A549 (cell line): ENCODE results near the gene CENATAC. TPM values are rescaled to one million over a fixed set of nuclear protein-coding genes. Genes with fewer than 3 reads are reported as not detected.

Experiments
- ATAC-seq, 2 experiments: fragments of 200-7000 bp in 1 of 2; fragments of >200 bp in 1 of 2; cut with Nextera tagmentation in 1 of 2; cut with Tn5 transposase in 1 of 2; 3 replicates each; pipeline versions ENCODE4 v1.8.0 to v1.9.1; 2018 to 2020; ENCODE audit warnings: mild to moderate bottlenecking in 1 of 2, moderate library complexity in 1 of 2
- CTCF ChIA-PET: fragments of 300-600 bp; sonication (Branson Sonifier 250); formaldehyde crosslinking; extraction: SDS; loops from one replicate; lab custom pipeline; 2021; ENCODE audit warnings: antibody characterized with exemption, inconsistent platforms; lab: Yijun Ruan, JAX
- POLR2A ChIA-PET: fragments of 350-600 bp; formaldehyde crosslinking; extraction: SDS; loops from one replicate; lab custom pipeline; 2021; ENCODE audit warnings: antibody characterized with exemption, inconsistent platforms; lab: Yijun Ruan, JAX
- DNase-seq, 2 experiments: peaks; one replicate each; pipeline versions ENCODE4 v3.0.0 to v3.0.0-alpha.2; 2011 to 2016; ENCODE audit warnings: low read depth in 1 of 2, low spot score in 1 of 2
- FAIRE-seq: peaks from 2 replicates; lab custom pipeline; 2011; peaks lifted over from hg19 to GRCh38; lab: Jason Lieb, UNC
- H3K27ac ChIP-seq, 2 experiments: fragments of >200 bp; sonication (Bioruptor Twin); formaldehyde crosslinking; 3 replicates each; pipeline ENCODE4 v1.5.1; 2016 to 2017
- H3K4me1 ChIP-seq: fragments of >200 bp; sonication (Bioruptor Twin); formaldehyde crosslinking; 3 replicates; pipeline ENCODE4 v1.6.1; 2016
- H3K4me2 ChIP-seq: fragments of >200 bp; sonication (Bioruptor Twin); formaldehyde crosslinking; 3 replicates; pipeline ENCODE4 v1.6.1; 2016
- H3K4me3 ChIP-seq: fragments of >200 bp; sonication (Bioruptor Twin); formaldehyde crosslinking; 3 replicates; pipeline ENCODE4 v1.5.1; 2016
- H3K9me3 ChIP-seq: fragments of >200 bp; sonication (Bioruptor Twin); formaldehyde crosslinking; 3 replicates; pipeline ENCODE4 v1.6.1; 2016
- ATOH8 ChIP-seq: fragments of 250-450 bp; sonication (Bioruptor Pico); IDR thresholded peaks from 2 replicates; pipeline ENCODE4 v1.5.0; 2020; ENCODE audit warnings: low read depth, mild to moderate bottlenecking, moderate library complexity
- BCL3 ChIP-seq: fragments of >200 bp; sonication (Bioruptor Twin); formaldehyde crosslinking; IDR thresholded peaks from 3 replicates; pipeline ENCODE4 v1.6.1; 2016
- CBX8 ChIP-seq: fragments of 200-600 bp; sonication (generic); IDR thresholded peaks from 2 replicates; pipeline ENCODE4 v1.6.1; 2016
- CEBPB ChIP-seq, 2 experiments: fragments of >200 bp in 1 of 2; sonication (Bioruptor Twin) in 1 of 2; formaldehyde crosslinking in 1 of 2; IDR thresholded peaks; 2 replicates each; pipeline ENCODE4 v1.6.1; 2012 to 2016
- CHD2 ChIP-seq: fragments of 150-350 bp; IDR thresholded peaks from 2 replicates; pipeline ENCODE4 v1.6.1; 2014; ENCODE audit warnings: low read length; ENCODE audit not compliant: partially characterized antibody
- CTCF ChIP-seq: fragments of >200 bp; sonication (Bioruptor Twin); formaldehyde crosslinking; IDR thresholded peaks from 3 replicates; pipeline ENCODE4 v1.5.1; 2016
- E2F6 ChIP-seq: IDR thresholded peaks from 2 replicates; pipeline ENCODE4 v1.6.1; 2012; ENCODE audit warnings: low read depth, borderline replicate concordance
- EHMT2 ChIP-seq: fragments of 200-600 bp; sonication (generic); IDR thresholded peaks from 2 replicates; pipeline ENCODE4 v1.6.1; 2016; ENCODE audit warnings: antibody characterized with exemption, low read depth, mild to moderate bottlenecking, moderate library complexity
- ESRRA ChIP-seq: fragments of 150-350 bp; IDR thresholded peaks from 2 replicates; pipeline ENCODE4 v1.6.1; 2014; ENCODE audit warnings: mild to moderate bottlenecking, low read length, borderline replicate concordance
- FOSB ChIP-seq: fragments of 250-450 bp; sonication (Bioruptor Pico); IDR thresholded peaks from 2 replicates; pipeline ENCODE4 v1.5.0; 2020; ENCODE audit warnings: mild to moderate bottlenecking, moderate library complexity
- HDAC2 ChIP-seq: fragments of 200-600 bp; sonication (generic); IDR thresholded peaks from 2 replicates; pipeline ENCODE4 v1.6.1; 2016
- HES2 ChIP-seq: fragments of >200 bp; sonication (Bioruptor Twin); formaldehyde crosslinking; IDR thresholded peaks from 2 replicates; pipeline ENCODE4 v1.6.1; 2016
- HEYL ChIP-seq: fragments of 250-450 bp; sonication (Bioruptor Pico); IDR thresholded peaks from 2 replicates; pipeline ENCODE4 v1.8.0; 2021; ENCODE audit warnings: mild to moderate bottlenecking, moderate library complexity
- HMGXB4 ChIP-seq: fragments of 250-450 bp; sonication (Bioruptor Pico); IDR thresholded peaks from 2 replicates; pipeline ENCODE4 v1.5.0; 2021; ENCODE audit warnings: mild to moderate bottlenecking, moderate library complexity, borderline replicate concordance
- HOXB5 ChIP-seq: fragments of 250-450 bp; sonication (Bioruptor Pico); IDR thresholded peaks from 2 replicates; pipeline ENCODE4 v1.5.0; 2020; ENCODE audit warnings: mild to moderate bottlenecking, moderate library complexity
- KDM1A ChIP-seq: fragments of 200-600 bp; sonication (generic); IDR thresholded peaks from 2 replicates; pipeline ENCODE4 v1.6.1; 2016; ENCODE audit warnings: low read depth, mild to moderate bottlenecking
- NR3C1 ChIP-seq: fragments of >200 bp; sonication (Bioruptor Twin); formaldehyde crosslinking; IDR thresholded peaks from 3 replicates; pipeline ENCODE4 v1.6.1; 2017
- PHF8 ChIP-seq: fragments of 200-600 bp; sonication (generic); IDR thresholded peaks from 2 replicates; pipeline ENCODE4 v1.6.1; 2016; ENCODE audit warnings: low read depth, mild to moderate bottlenecking, antibody characterized with exemption, moderate library complexity, borderline replicate concordance
- RAD21 ChIP-seq, 2 experiments: fragments of >200 bp in 1 of 2; sonication (Bioruptor Twin) in 1 of 2; formaldehyde crosslinking in 1 of 2; IDR thresholded peaks in 1 of 2; conservative IDR thresholded peaks in 1 of 2; 2 replicates in 1 of 2; 3 replicates in 1 of 2; pipeline ENCODE4 v1.6.1; 2012 to 2018; ENCODE audit warnings: inconsistent platforms in 1 of 2
- REST ChIP-seq: fragments of 200-600 bp; sonication (generic); IDR thresholded peaks from 2 replicates; pipeline ENCODE4 v1.6.1; 2016; ENCODE audit warnings: antibody characterized with exemption, mild to moderate bottlenecking, moderate library complexity
- RFX5 ChIP-seq: fragments of 450-650 bp; IDR thresholded peaks from 2 replicates; pipeline ENCODE4 v1.7.1; 2014; ENCODE audit warnings: antibody characterized with exemption, mild to moderate bottlenecking, moderate library complexity
- SREBF2 ChIP-seq: fragments of 450-650 bp; IDR thresholded peaks from 2 replicates; pipeline ENCODE4 v1.6.1; 2014; ENCODE audit warnings: mild to moderate bottlenecking, moderate library complexity
- USF2 ChIP-seq: fragments of 450-650 bp; IDR thresholded peaks from 2 replicates; pipeline ENCODE4 v1.6.1; 2014; ENCODE audit warnings: antibody characterized with exemption
- ZC3H11A ChIP-seq: fragments of 450-650 bp; IDR thresholded peaks from 2 replicates; pipeline ENCODE4 v1.6.1; 2014; ENCODE audit warnings: antibody characterized with exemption, mild to moderate bottlenecking
- ZFP36 ChIP-seq: fragments of 450-650 bp; IDR thresholded peaks from 2 replicates; pipeline ENCODE4 v1.6.1; 2014; ENCODE audit warnings: borderline replicate concordance; ENCODE audit not compliant: partially characterized antibody
- WGBS: methylation state at CpG from one replicate; pipeline ENCODE4 v1.1.6; 2017; ENCODE audit errors: missing lambda C conversion rate; 5-methylcytosine and 5-hydroxymethylcytosine counted together
- polyA plus RNA-seq, 4 experiments: library from polyadenylated mRNA; depleted of rRNA in 3 of 4; stranded (reverse); fragments of >200 nt; fragmentation: RNase III in 1 of 4; extraction: RNeasy Plus Mini Kit Qiagen cat#74134 plus additional on column Dnase treatment in 1 of 4; gene quantifications; 2 replicates in 3 of 4; 3 replicates in 1 of 4; pipeline ENCODE4 v1.2.3, GENCODE V29; 2011 to 2017

CENATAC gene
- polyA plus RNA-seq, 2 of the 4 experiments (the other 2 are of a cell fraction) = 11.1 to 20.2 TPM

- FAIRE-seq (no peak), ATAC-seq (no peak), DNase-seq (no peak)
- Histone ChIP-seq H3K4me3 (peak overlapping the region; percentile 72), H3K9me3 (no peaks in the 10 kb centered on the region), H3K4me2 (peak overlapping the region; percentile 83), H3K27ac (no peak overlapping the region), H3K4me1 (peaks cover 44% of the 10 kb centered on the region)
- WGBS = 82% methylated on average over 2 of the region's 2 CpGs
- TF ChIP-seq CHD2 = no peak
- no peak for TF ChIP-seq REST
- TF ChIP-seq PHF8 = no peak
- TF ChIP-seq ESRRA = no peak
- TF ChIP-seq FOSB (CRISPR knock-in tag) = no peak
- CTCF ChIA-PET = no interaction called here
- POLR2A ChIA-PET = no interaction called here
Measured at GRCh38 chr11:119019996-119020395, 22.1 kb downstream of the CENATAC start.

- CTCF ChIA-PET = interaction anchor here (1.0 to 2.0 kb wide), 2 partner anchors 9 to 13 kb away, joined by 4 to 8 read pairs; partner anchors contain the start of gene SLC37A4
- WGBS = 83% methylated on average over 5 of the region's 5 CpGs
Measured at GRCh38 chr11:119021631-119022030, 23.7 kb downstream of the CENATAC start.

More at GRCh38 chr11:119021631-119022030, 23.7 kb downstream of the CENATAC start:
- Histone ChIP-seq H3K27ac (no peak overlapping the region), H3K4me2 (no peak overlapping the region), H3K4me3 (no peak overlapping the region), H3K9me3 (no peaks in the 10 kb centered on the region), H3K4me1 (peaks cover 29% of the 10 kb centered on the region)
- POLR2A ChIA-PET = no interaction called here
- DNase-seq (no peak), FAIRE-seq (no peak), ATAC-seq (no peak)
- no peak for TF ChIP-seq CEBPB (IDR thresholded peaks at IDR 0.05)
- TF ChIP-seq EHMT2 = no peak
- no peak for TF ChIP-seq RAD21 (conservative IDR thresholded peaks at IDR 0.05 in 1 of 2, IDR thresholded peaks at IDR 0.05 in 1 of 2)
- no peak for TF ChIP-seq SREBF2
- TF ChIP-seq HES2 = no peak
- TF ChIP-seq HOXB5 (CRISPR knock-in tag) = no peak
- TF ChIP-seq HDAC2 = no peak
- TF ChIP-seq HEYL = no peak
- no peak for TF ChIP-seq ATOH8 (CRISPR knock-in tag)
- TF ChIP-seq RFX5 = no peak
- TF ChIP-seq CBX8 = no peak
- no peak for TF ChIP-seq BCL3
- TF ChIP-seq NR3C1 = no peak
- TF ChIP-seq CTCF = no peak
- TF ChIP-seq ZC3H11A = no peak
- TF ChIP-seq KDM1A = no peak
- no peak for TF ChIP-seq USF2
- no peak for TF ChIP-seq HMGXB4 (CRISPR knock-in tag)
- no peak for TF ChIP-seq ZFP36
- TF ChIP-seq E2F6 = no peak
